Progenitor cell of endocrine pancreas (in vitro differentiated cells): Measurements from ENCODE around the gene NMUR1. TPM values are rescaled to one million over a fixed set of nuclear protein-coding genes. Genes with fewer than 3 reads are reported as not detected.

Experiments used
- DNase-seq: peaks from one replicate; pipeline ENCODE4 v3.0.0; 2021; ENCODE audit warnings: low spot score; ENCODE audit not compliant: unreplicated experiment
- H3K27ac Mint-ChIP-seq: 2 replicates; pipeline ENCODE4 v1.8.0; 2021; ENCODE audit warnings: mild to moderate bottlenecking, moderate library complexity, mixed read lengths
- H3K27me3 Mint-ChIP-seq: 2 replicates; pipeline ENCODE4 v1.8.0; 2021; ENCODE audit warnings: mixed read lengths
- H3K36me3 Mint-ChIP-seq: 2 replicates; pipeline ENCODE4 v1.8.0; 2022; ENCODE audit warnings: mixed read lengths; ENCODE audit not compliant: insufficient read depth
- H3K4me1 Mint-ChIP-seq: 2 replicates; pipeline ENCODE4 v1.8.0; 2021; ENCODE audit warnings: low read depth, mixed read lengths
- H3K4me3 Mint-ChIP-seq: 2 replicates; pipeline ENCODE4 v1.8.0; 2021; ENCODE audit warnings: low read depth, mild to moderate bottlenecking, moderate library complexity, mixed read lengths
- H3K9me3 Mint-ChIP-seq: 2 replicates; pipeline ENCODE4 v1.8.0; 2021; ENCODE audit warnings: low read depth, mixed read lengths
- CTCF ChIP-seq: fragments of 200-600 bp; sonication (generic); IDR thresholded peaks from one replicate; pipeline ENCODE4 v1.5.0; 2021; ENCODE audit warnings: antibody characterized with exemption, mild to moderate bottlenecking; ENCODE audit not compliant: unreplicated experiment
- total RNA-seq: library from RNA; stranded (reverse); gene quantifications from 2 replicates; pipeline ENCODE4 v1.2.1, GENCODE V29; 2021

The NMUR1 gene
- total RNA-seq, 1 donor from 2014 or later, result not detected

GRCh38 chr2:231482806-231483391 lies 47.3 kb downstream of the NMUR1 start:
- peaks cover 6% of the 10 kb centered on the region for H3K27me3 Mint-ChIP-seq
- no peaks in the 10 kb centered on the region for H3K36me3 Mint-ChIP-seq
- no peaks in the 10 kb centered on the region for H3K9me3 Mint-ChIP-seq
- TF ChIP-seq CTCF, result peak; percentile 87
- H3K4me3 Mint-ChIP-seq, result no peak overlapping the region
- no peaks in the 10 kb centered on the region for H3K4me1 Mint-ChIP-seq
- H3K27ac Mint-ChIP-seq, result no peak overlapping the region
- DNase-seq, result peak; percentile 61

- H3K27ac Mint-ChIP-seq, result no peak overlapping the region
- H3K4me1 Mint-ChIP-seq, result no peaks in the 10 kb centered on the region
- no peak for DNase-seq
- no peaks in the 10 kb centered on the region for H3K36me3 Mint-ChIP-seq
- peaks cover 6% of the 10 kb centered on the region for H3K27me3 Mint-ChIP-seq
- no peak overlapping the region for H3K4me3 Mint-ChIP-seq
- TF ChIP-seq CTCF, result no peak
- no peaks in the 10 kb centered on the region for H3K9me3 Mint-ChIP-seq
These were observed 49.5 kb downstream of the NMUR1 start for GRCh38 chr2:231480781-231481180.

GRCh38 chr2:231479455-231479854 lies 50.8 kb downstream of the NMUR1 start:
- no peaks in the 10 kb centered on the region for H3K36me3 Mint-ChIP-seq
- peaks cover 6% of the 10 kb centered on the region for H3K27me3 Mint-ChIP-seq
- no peak overlapping the region for H3K27ac Mint-ChIP-seq
- no peak for DNase-seq
- TF ChIP-seq CTCF, result no peak
- no peaks in the 10 kb centered on the region for H3K4me1 Mint-ChIP-seq
- H3K4me3 Mint-ChIP-seq, result no peak overlapping the region
- H3K9me3 Mint-ChIP-seq, result no peaks in the 10 kb centered on the region

- TF ChIP-seq CTCF, result no peak
- Mint-ChIP-seq H3K9me3 (no peaks in the 10 kb centered on the region), H3K27ac (no peak overlapping the region), H3K4me1 (no peaks in the 10 kb centered on the region), H3K36me3 (no peaks in the 10 kb centered on the region), H3K27me3 (peaks cover 3% of the 10 kb centered on the region), H3K4me3 (no peak overlapping the region)
- no peak for DNase-seq
These were observed 53.3 kb downstream of the NMUR1 start for GRCh38 chr2:231476920-231477319.

- Mint-ChIP-seq H3K27me3 (no peaks in the 10 kb centered on the region), H3K4me3 (no peak overlapping the region), H3K27ac (no peak overlapping the region), H3K36me3 (no peaks in the 10 kb centered on the region), H3K4me1 (no peaks in the 10 kb centered on the region), H3K9me3 (no peaks in the 10 kb centered on the region)
- DNase-seq, result no peak
- TF ChIP-seq CTCF, result no peak
These were observed 54.3 kb downstream of the NMUR1 start for GRCh38 chr2:231475965-231476364.

Other genes starting within 250 kb of the NMUR1 start
- 6.5 and 7.6 TPM in 2 replicates for gene B3GNT7, start 134.7 kb downstream of the NMUR1 start, total RNA-seq
- 588 and 589 TPM in 2 replicates for gene NCL, start 66.0 kb downstream of the NMUR1 start, total RNA-seq
- not detected in 2 replicates for gene TEX44, start 62.4 kb upstream of the NMUR1 start, total RNA-seq
- gene PTMA, start 178.1 kb upstream of the NMUR1 start, total RNA-seq, result 1,066 and 1,116 TPM in 2 replicates